ENCODE results near the gene ISG20L2.

Gene ISG20L2

DNA sequence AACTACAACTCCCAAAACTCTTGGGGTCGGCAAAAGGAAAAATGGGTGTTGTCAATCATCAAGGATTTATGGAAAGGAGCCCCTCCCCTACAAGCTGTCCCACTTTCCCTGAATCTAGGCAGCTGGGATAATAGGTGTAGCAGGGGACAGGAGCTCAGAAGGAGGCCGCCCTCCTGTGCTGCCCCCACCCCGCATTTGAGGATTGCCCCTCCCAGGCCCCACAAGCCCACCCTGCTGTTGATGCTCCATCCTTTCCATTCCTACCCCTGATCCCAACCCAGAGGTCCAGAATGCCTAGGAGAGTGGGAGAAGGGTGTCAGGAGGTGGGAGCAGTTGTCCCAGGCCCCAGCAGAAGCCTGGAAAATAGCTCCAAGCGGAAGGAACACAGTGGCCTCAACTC, 14.2 kb upstream of the ISG20L2 start:
- ATAC-seq: no peak
- TF ChIP-seq ESRRG (CRISPR knock-in tag; IDR thresholded peaks at IDR 0.05) (no peak), CSDC2 (CRISPR knock-in tag; IDR thresholded peaks at IDR 0.05) (no peak), ISL1 (CRISPR knock-in tag; IDR thresholded peaks at IDR 0.05) (no peak), ZNF70 (CRISPR knock-in tag; IDR thresholded peaks at IDR 0.05) (no peak), ZNF565 (CRISPR knock-in tag; conservative IDR thresholded peaks at IDR 0.05; ENCODE audit: low read depth) (no peak), ZFP3 (CRISPR knock-in tag; IDR thresholded peaks at IDR 0.05) (no peak), PPARA (CRISPR knock-in tag; IDR thresholded peaks at IDR 0.05; ENCODE audit: borderline replicate concordance) (no peak), TOX (CRISPR knock-in tag; IDR thresholded peaks at IDR 0.05; ENCODE audit: borderline replicate concordance) (no peak), GLIS3 (CRISPR knock-in tag; IDR thresholded peaks at IDR 0.05) (no peak), ZFP30 (CRISPR knock-in tag; IDR thresholded peaks at IDR 0.05) (no peak), BACH2 (CRISPR knock-in tag; IDR thresholded peaks at IDR 0.05; ENCODE audit: borderline replicate concordance) (no peak), ARNTL (CRISPR knock-in tag; IDR thresholded peaks at IDR 0.05; ENCODE audit: borderline replicate concordance, low read depth) (no peak), SNAI2 (CRISPR knock-in tag; IDR thresholded peaks at IDR 0.05) (no peak)
- TF ChIP-seq, protein P1, sequence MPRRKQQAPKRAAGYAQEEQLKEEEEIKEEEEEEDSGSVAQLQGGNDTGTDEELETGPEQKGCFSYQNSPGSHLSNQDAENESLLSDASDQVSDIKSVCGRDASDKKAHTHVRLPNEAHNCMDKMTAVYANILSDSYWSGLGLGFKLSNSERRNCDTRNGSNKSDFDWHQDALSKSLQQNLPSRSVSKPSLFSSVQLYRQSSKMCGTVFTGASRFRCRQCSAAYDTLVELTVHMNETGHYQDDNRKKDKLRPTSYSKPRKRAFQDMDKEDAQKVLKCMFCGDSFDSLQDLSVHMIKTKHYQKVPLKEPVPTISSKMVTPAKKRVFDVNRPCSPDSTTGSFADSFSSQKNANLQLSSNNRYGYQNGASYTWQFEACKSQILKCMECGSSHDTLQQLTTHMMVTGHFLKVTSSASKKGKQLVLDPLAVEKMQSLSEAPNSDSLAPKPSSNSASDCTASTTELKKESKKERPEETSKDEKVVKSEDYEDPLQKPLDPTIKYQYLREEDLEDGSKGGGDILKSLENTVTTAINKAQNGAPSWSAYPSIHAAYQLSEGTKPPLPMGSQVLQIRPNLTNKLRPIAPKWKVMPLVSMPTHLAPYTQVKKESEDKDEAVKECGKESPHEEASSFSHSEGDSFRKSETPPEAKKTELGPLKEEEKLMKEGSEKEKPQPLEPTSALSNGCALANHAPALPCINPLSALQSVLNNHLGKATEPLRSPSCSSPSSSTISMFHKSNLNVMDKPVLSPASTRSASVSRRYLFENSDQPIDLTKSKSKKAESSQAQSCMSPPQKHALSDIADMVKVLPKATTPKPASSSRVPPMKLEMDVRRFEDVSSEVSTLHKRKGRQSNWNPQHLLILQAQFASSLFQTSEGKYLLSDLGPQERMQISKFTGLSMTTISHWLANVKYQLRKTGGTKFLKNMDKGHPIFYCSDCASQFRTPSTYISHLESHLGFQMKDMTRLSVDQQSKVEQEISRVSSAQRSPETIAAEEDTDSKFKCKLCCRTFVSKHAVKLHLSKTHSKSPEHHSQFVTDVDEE (CRISPR knock-in tag; IDR thresholded peaks at IDR 0.05): no peak
- TF ChIP-seq, protein P2, sequence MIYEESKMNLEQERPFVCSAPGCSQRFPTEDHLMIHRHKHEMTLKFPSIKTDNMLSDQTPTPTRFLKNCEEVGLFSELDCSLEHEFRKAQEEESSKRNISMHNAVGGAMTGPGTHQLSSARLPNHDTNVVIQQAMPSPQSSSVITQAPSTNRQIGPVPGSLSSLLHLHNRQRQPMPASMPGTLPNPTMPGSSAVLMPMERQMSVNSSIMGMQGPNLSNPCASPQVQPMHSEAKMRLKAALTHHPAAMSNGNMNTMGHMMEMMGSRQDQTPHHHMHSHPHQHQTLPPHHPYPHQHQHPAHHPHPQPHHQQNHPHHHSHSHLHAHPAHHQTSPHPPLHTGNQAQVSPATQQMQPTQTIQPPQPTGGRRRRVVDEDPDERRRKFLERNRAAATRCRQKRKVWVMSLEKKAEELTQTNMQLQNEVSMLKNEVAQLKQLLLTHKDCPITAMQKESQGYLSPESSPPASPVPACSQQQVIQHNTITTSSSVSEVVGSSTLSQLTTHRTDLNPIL (CRISPR knock-in tag; IDR thresholded peaks at IDR 0.05; ENCODE audit: low read depth): no peak
- TF ChIP-seq, protein P3, sequence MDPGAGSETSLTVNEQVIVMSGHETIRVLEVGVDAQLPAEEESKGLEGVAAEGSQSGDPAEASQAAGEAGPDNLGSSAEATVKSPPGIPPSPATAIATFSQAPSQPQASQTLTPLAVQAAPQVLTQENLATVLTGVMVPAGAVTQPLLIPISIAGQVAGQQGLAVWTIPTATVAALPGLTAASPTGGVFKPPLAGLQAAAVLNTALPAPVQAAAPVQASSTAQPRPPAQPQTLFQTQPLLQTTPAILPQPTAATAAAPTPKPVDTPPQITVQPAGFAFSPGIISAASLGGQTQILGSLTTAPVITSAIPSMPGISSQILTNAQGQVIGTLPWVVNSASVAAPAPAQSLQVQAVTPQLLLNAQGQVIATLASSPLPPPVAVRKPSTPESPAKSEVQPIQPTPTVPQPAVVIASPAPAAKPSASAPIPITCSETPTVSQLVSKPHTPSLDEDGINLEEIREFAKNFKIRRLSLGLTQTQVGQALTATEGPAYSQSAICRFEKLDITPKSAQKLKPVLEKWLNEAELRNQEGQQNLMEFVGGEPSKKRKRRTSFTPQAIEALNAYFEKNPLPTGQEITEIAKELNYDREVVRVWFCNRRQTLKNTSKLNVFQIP (CRISPR knock-in tag; IDR thresholded peaks at IDR 0.05; ENCODE audit: borderline replicate concordance, low read depth): no peak
- TF ChIP-seq, protein P4, sequence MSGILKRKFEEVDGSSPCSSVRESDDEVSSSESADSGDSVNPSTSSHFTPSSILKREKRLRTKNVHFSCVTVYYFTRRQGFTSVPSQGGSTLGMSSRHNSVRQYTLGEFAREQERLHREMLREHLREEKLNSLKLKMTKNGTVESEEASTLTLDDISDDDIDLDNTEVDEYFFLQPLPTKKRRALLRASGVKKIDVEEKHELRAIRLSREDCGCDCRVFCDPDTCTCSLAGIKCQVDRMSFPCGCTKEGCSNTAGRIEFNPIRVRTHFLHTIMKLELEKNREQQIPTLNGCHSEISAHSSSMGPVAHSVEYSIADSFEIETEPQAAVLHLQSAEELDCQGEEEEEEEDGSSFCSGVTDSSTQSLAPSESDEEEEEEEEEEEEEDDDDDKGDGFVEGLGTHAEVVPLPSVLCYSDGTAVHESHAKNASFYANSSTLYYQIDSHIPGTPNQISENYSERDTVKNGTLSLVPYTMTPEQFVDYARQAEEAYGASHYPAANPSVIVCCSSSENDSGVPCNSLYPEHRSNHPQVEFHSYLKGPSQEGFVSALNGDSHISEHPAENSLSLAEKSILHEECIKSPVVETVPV (CRISPR knock-in tag; IDR thresholded peaks at IDR 0.05): no peak
- TF ChIP-seq, protein P5, sequence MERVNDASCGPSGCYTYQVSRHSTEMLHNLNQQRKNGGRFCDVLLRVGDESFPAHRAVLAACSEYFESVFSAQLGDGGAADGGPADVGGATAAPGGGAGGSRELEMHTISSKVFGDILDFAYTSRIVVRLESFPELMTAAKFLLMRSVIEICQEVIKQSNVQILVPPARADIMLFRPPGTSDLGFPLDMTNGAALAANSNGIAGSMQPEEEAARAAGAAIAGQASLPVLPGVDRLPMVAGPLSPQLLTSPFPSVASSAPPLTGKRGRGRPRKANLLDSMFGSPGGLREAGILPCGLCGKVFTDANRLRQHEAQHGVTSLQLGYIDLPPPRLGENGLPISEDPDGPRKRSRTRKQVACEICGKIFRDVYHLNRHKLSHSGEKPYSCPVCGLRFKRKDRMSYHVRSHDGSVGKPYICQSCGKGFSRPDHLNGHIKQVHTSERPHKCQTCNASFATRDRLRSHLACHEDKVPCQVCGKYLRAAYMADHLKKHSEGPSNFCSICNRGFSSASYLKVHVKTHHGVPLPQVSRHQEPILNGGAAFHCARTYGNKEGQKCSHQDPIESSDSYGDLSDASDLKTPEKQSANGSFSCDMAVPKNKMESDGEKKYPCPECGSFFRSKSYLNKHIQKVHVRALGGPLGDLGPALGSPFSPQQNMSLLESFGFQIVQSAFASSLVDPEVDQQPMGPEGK (CRISPR knock-in tag; IDR thresholded peaks at IDR 0.05; ENCODE audit: borderline replicate concordance): no peak

DNA sequence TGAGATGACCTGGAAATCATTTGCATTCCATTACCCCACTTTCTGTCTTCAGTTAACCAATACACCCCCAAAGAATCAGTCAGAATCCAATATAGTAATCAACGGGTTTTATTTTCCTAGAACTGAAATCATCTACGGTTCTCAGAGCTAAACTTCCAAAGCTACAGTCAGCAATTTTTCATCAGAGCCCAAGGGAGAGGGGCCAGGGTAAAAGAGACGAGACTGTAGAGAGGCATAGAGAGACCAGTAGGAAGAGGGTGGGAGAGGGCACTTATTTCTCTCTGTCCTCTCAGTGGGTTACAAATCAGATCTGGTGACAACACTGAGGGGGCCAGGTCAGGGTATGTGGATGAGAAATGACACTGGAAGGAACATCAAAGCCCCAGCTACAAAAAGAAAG, 13.5 kb upstream of the ISG20L2 start:
- TF ChIP-seq, protein P1 (CRISPR knock-in tag; IDR thresholded peaks at IDR 0.05): no peak
- TF ChIP-seq ZFP3 (CRISPR knock-in tag; IDR thresholded peaks at IDR 0.05) (no peak), ZNF70 (CRISPR knock-in tag; IDR thresholded peaks at IDR 0.05) (no peak), CSDC2 (CRISPR knock-in tag; IDR thresholded peaks at IDR 0.05) (no peak), ZNF8 (CRISPR knock-in tag; IDR thresholded peaks at IDR 0.05) (no peak), ISL1 (CRISPR knock-in tag; IDR thresholded peaks at IDR 0.05) (no peak), OSR1 (CRISPR knock-in tag; IDR thresholded peaks at IDR 0.05) (no peak), BACH2 (CRISPR knock-in tag; IDR thresholded peaks at IDR 0.05; ENCODE audit: borderline replicate concordance) (no peak), ZNF565 (CRISPR knock-in tag; conservative IDR thresholded peaks at IDR 0.05; ENCODE audit: low read depth) (no peak)
- TF ChIP-seq, protein P3 (CRISPR knock-in tag; IDR thresholded peaks at IDR 0.05; ENCODE audit: borderline replicate concordance, low read depth): no peak
- TF ChIP-seq, protein P2 (CRISPR knock-in tag; IDR thresholded peaks at IDR 0.05; ENCODE audit: low read depth): no peak
- TF ChIP-seq, protein P5 (CRISPR knock-in tag; IDR thresholded peaks at IDR 0.05; ENCODE audit: borderline replicate concordance): no peak
- no peak for ATAC-seq

All from SK-N-SH treated with all-trans-retinoic acid at 6 μM for 48 hours (cell line).